ENCODE results near the gene ADGRV1.

The ADGRV1 gene

GRCh38 chr5:91146905-91147600 lies 588.5 kb downstream of the ADGRV1 start:
- DNase-seq = no peak

- no peak for DNase-seq
Observed at GRCh38 chr5:91150234-91150633, 591.6 kb downstream of the ADGRV1 start.

- no peak for DNase-seq
Observed at GRCh38 chr5:91150636-91151035, 592.0 kb downstream of the ADGRV1 start.

- no peak for DNase-seq
Observed at GRCh38 chr5:91151947-91152346, 593.4 kb downstream of the ADGRV1 start.

GRCh38 chr5:91154338-91154737 lies 595.7 kb downstream of the ADGRV1 start:
- DNase-seq = no peak

- DNase-seq = no peak
Observed at GRCh38 chr5:91155274-91155673, 596.7 kb downstream of the ADGRV1 start.

GRCh38 chr5:91156242-91156641 lies 597.6 kb downstream of the ADGRV1 start:
- no peak for DNase-seq

- DNase-seq = no peak
Observed at GRCh38 chr5:91158011-91158410, 599.4 kb downstream of the ADGRV1 start.

- DNase-seq = no peak
Observed at GRCh38 chr5:91159647-91160046, 601.0 kb downstream of the ADGRV1 start.

GRCh38 chr5:91160714-91161285 lies 602.2 kb downstream of the ADGRV1 start:
- DNase-seq = no peak

- peak; percentile 65 to 77 for DNase-seq
Observed at GRCh38 chr5:91162534-91163381, 604.2 kb downstream of the ADGRV1 start.

- DNase-seq = no peak
Observed at GRCh38 chr5:91164424-91164823, 605.8 kb downstream of the ADGRV1 start.

- no peak for DNase-seq
Observed at GRCh38 chr5:91166059-91166807, 607.6 kb downstream of the ADGRV1 start.

GRCh38 chr5:91168859-91169258 lies 610.3 kb downstream of the ADGRV1 start:
- DNase-seq = no peak

- DNase-seq = no peak
Observed at GRCh38 chr5:91170266-91170665, 611.7 kb downstream of the ADGRV1 start.

GRCh38 chr5:91171322-91171721 lies 612.7 kb downstream of the ADGRV1 start:
- DNase-seq = no peak

GRCh38 chr5:91174396-91174795 lies 615.8 kb downstream of the ADGRV1 start:
- no peak for DNase-seq

- DNase-seq = no peak
Observed at GRCh38 chr5:91175708-91176107, 617.1 kb downstream of the ADGRV1 start.

GRCh38 chr5:91176288-91177016 lies 617.9 kb downstream of the ADGRV1 start:
- DNase-seq = no peak

- no peak for DNase-seq
Observed at GRCh38 chr5:91177085-91177484, 618.5 kb downstream of the ADGRV1 start.

- no peak for DNase-seq
Observed at GRCh38 chr5:91177639-91178038, 619.0 kb downstream of the ADGRV1 start.

- DNase-seq = no peak
Observed at GRCh38 chr5:91178461-91178860, 619.9 kb downstream of the ADGRV1 start.
